Testis (tissue), 3 donors: ENCODE measurements around the gene EEFSEC. TPM values are rescaled to one million over a fixed set of nuclear protein-coding genes. Genes with fewer than 3 reads are reported as not detected.

Experiments
- DNase-seq: peaks from one replicate; pipeline ENCODE4 v3.0.0-alpha.2; 2019
- H3K27ac ChIP-seq, 2 donors: fragments of 200-600 bp; sonication (generic); one replicate each; pipeline ENCODE4 v1.5.1; 2019
- H3K27me3 ChIP-seq: fragments of 200-600 bp; sonication (generic); one replicate; pipeline ENCODE4 v1.5.1; 2019
- H3K36me3 ChIP-seq: fragments of 200-600 bp; sonication (generic); one replicate; pipeline ENCODE4 v1.5.1; 2017; ENCODE audit warnings: low read depth; ENCODE audit errors: missing control alignments
- H3K4me1 ChIP-seq: fragments of 200-600 bp; sonication (generic); one replicate; pipeline ENCODE4 v1.5.1; 2019
- H3K4me3 ChIP-seq, 2 donors: fragments of 200-600 bp; sonication (generic); one replicate each; pipeline ENCODE4 v1.5.1; 2017 to 2019
- H3K9me3 ChIP-seq: fragments of 200-600 bp; sonication (generic); one replicate; pipeline ENCODE4 v1.5.1; 2017
- CTCF ChIP-seq, 3 experiments: fragments of 450-650 bp in 2 of 3; fragments of 200-600 bp in 1 of 3; sonication (generic) in 1 of 3; IDR thresholded peaks; one replicate each; pipeline ENCODE4 v1.5.1; 2016 to 2019; ENCODE audit warnings: antibody characterized with exemption in 3 of 3, mild to moderate bottlenecking in 2 of 3, moderate library complexity in 1 of 3
- POLR2A ChIP-seq: fragments of 450-650 bp; IDR thresholded peaks from one replicate; pipeline ENCODE4 v1.6.1; 2017; ENCODE audit warnings: antibody characterized with exemption, mild to moderate bottlenecking, moderate library complexity
- WGBS, 2 donors: methylation state at CpG; one replicate each; pipeline ENCODE4 v1.1.5; 2018; 5-methylcytosine and 5-hydroxymethylcytosine counted together
- intact Hi-C: fragments of 100-400 bp; cut with DNase I; formaldehyde crosslinking; loops from one replicate; pipeline ENCODE4 v1.15.1; 2023; ENCODE audit warnings: low total_unique reads
- polyA plus RNA-seq: library from polyadenylated mRNA; stranded (reverse); fragments of 350-450 nt; fragmentation: Illumina TruSeq; extraction: RNeasy Lipid Tissue Mini Kit (QIAGEN cat#74804); gene quantifications from one replicate; pipeline ENCODE4 v1.2.3, GENCODE V29; 2014; ENCODE audit warnings: low read depth, low replicate concordance; ENCODE audit not compliant: insufficient read depth
- total RNA-seq, 2 donors: library from RNA; depleted of rRNA; stranded (reverse); fragments of >200 nt; gene quantifications; one replicate each; pipeline ENCODE4 v1.2.3, GENCODE V29; 2016

Gene EEFSEC
- total and polyA plus RNA-seq, 3 donors from 2014 or later: 35.4 to 40.3 (median 35.4) TPM

GRCh38 chr3:128283421-128283820 lies 130.1 kb downstream of the EEFSEC start:
- no peak for DNase-seq
- no peak overlapping the region for H3K4me3 ChIP-seq
- WGBS, 2 donors: 89 to 95% methylated on average over 3 of the region's 3 CpGs
- H3K4me1 ChIP-seq: peaks cover 19% of the 10 kb centered on the region
- H3K27ac ChIP-seq: no peak overlapping the region
- intact Hi-C loops: no loop called here
- no peaks in the 10 kb centered on the region for H3K9me3 ChIP-seq
- H3K36me3 ChIP-seq: no peaks in the 10 kb centered on the region
- no peaks in the 10 kb centered on the region for H3K27me3 ChIP-seq
- TF ChIP-seq POLR2A (no peak), CTCF (IDR thresholded peaks at IDR 0.05) (no peak)

GRCh38 chr3:128285042-128285966 lies 132.0 kb downstream of the EEFSEC start:
- H3K27ac ChIP-seq: no peak overlapping the region
- no peak for DNase-seq
- TF ChIP-seq CTCF (IDR thresholded peaks at IDR 0.05): no peak
- no peak for TF ChIP-seq POLR2A
- intact Hi-C loops: no loop called here
- no peaks in the 10 kb centered on the region for H3K36me3 ChIP-seq
- 86 to 90% methylated on average over 12 to 13 of the region's 13 CpGs for WGBS, 2 donors
- H3K4me3 ChIP-seq: no peak overlapping the region
- H3K4me1 ChIP-seq: peaks cover 15% of the 10 kb centered on the region
- no peaks in the 10 kb centered on the region for H3K27me3 ChIP-seq
- H3K9me3 ChIP-seq: no peaks in the 10 kb centered on the region

GRCh38 chr3:128285967-128286321 lies 132.7 kb downstream of the EEFSEC start:
- H3K4me3 ChIP-seq: no peak overlapping the region
- TF ChIP-seq CTCF (IDR thresholded peaks at IDR 0.05) (no peak), POLR2A (no peak)
- H3K4me1 ChIP-seq: peaks cover 15% of the 10 kb centered on the region
- H3K27me3 ChIP-seq: no peaks in the 10 kb centered on the region
- no peaks in the 10 kb centered on the region for H3K36me3 ChIP-seq
- no peak for DNase-seq
- intact Hi-C loops: no loop called here
- no peaks in the 10 kb centered on the region for H3K9me3 ChIP-seq
- WGBS, 2 donors: 66 to 90% methylated on average over 2 of the region's 2 CpGs
- H3K27ac ChIP-seq: no peak overlapping the region

- intact Hi-C loops: no loop called here
Observed at GRCh38 chr3:128286691-128287090, 133.4 kb downstream of the EEFSEC start.

More at GRCh38 chr3:128286691-128287090, 133.4 kb downstream of the EEFSEC start:
- Histone ChIP-seq H3K9me3 (no peaks in the 10 kb centered on the region), H3K27me3 (no peaks in the 10 kb centered on the region), H3K4me1 (peaks cover 14% of the 10 kb centered on the region), H3K36me3 (no peaks in the 10 kb centered on the region), H3K27ac (no peak overlapping the region), H3K4me3 (no peak overlapping the region)
- DNase-seq: no peak
- TF ChIP-seq CTCF (IDR thresholded peaks at IDR 0.05): no peak
- TF ChIP-seq POLR2A: no peak
